GM23338 (cell line): ENCODE measurements around the gene PFKFB2. TPM values are rescaled to one million over a fixed set of nuclear protein-coding genes. Genes with fewer than 3 reads are reported as not detected.

Source experiments
- ATAC-seq: fragments of 200-7000 bp; cut with Tn5 transposase; 3 replicates; pipeline ENCODE4 v1.9.1; 2020
- DNase-seq: peaks from one replicate; pipeline ENCODE4 v3.0.0-alpha.2; 2015; ENCODE audit warnings: low spot score
- H2AFZ ChIP-seq: fragments of 200-600 bp; sonication (generic); 2 replicates; pipeline ENCODE4 v1.8.0; 2016; ENCODE audit warnings: antibody characterized with exemption, mild to moderate bottlenecking, moderate library complexity
- H3F3A ChIP-seq: fragments of 200-600 bp; sonication (generic); replicated peaks from 2 replicates; pipeline ENCODE4 v1.8.0; 2017; ENCODE audit warnings: antibody characterized with exemption, mixed run types, low read depth
- H3K27ac ChIP-seq: fragments of 200-600 bp; sonication (generic); 2 replicates; pipeline ENCODE4 v1.6.1; 2016; ENCODE audit warnings: low read depth
- H3K27me3 ChIP-seq: fragments of 200-600 bp; sonication (generic); 2 replicates; pipeline ENCODE4 v1.8.0; 2016; ENCODE audit warnings: mild to moderate bottlenecking, mixed run types, moderate library complexity; ENCODE audit not compliant: insufficient read depth
- H3K36me3 ChIP-seq: fragments of 200-600 bp; sonication (generic); 2 replicates; pipeline ENCODE4 v1.8.0; 2016; ENCODE audit warnings: mild to moderate bottlenecking; ENCODE audit not compliant: insufficient read depth
- H3K4me1 ChIP-seq: fragments of 200-600 bp; sonication (generic); 2 replicates; pipeline ENCODE4 v1.8.0; 2016; ENCODE audit warnings: mild to moderate bottlenecking, moderate library complexity; ENCODE audit not compliant: insufficient read depth
- H3K4me2 ChIP-seq: fragments of 200-600 bp; sonication (generic); 2 replicates; pipeline ENCODE4 v1.7.1; 2017; ENCODE audit warnings: mixed run types
- H3K4me3 ChIP-seq: fragments of 200-600 bp; sonication (generic); 2 replicates; pipeline ENCODE4 v1.6.1; 2016; ENCODE audit warnings: mixed run types
- H3K79me2 ChIP-seq: fragments of 200-600 bp; sonication (generic); replicated peaks from 2 replicates; pipeline ENCODE4 v1.8.0; 2017; ENCODE audit warnings: mild to moderate bottlenecking; ENCODE audit not compliant: insufficient read depth
- H3K9me2 ChIP-seq: fragments of 200-600 bp; sonication (generic); 2 replicates; pipeline ENCODE4 v1.8.0; 2017; ENCODE audit not compliant: insufficient read depth
- H4K20me1 ChIP-seq: fragments of 200-600 bp; sonication (generic); replicated peaks from 2 replicates; pipeline ENCODE4 v1.8.0; 2017; ENCODE audit warnings: mild to moderate bottlenecking; ENCODE audit not compliant: insufficient read depth
- H3K27ac Mint-ChIP-seq: 2 replicates; pipeline ENCODE4 v1.8.0; 2020; ENCODE audit warnings: inconsistent platforms, mild to moderate bottlenecking, moderate library complexity, mixed read lengths
- H3K27me3 Mint-ChIP-seq: 3 replicates; pipeline ENCODE4 v1.8.0; 2022; ENCODE audit warnings: low read depth, mild to moderate bottlenecking, moderate library complexity, mixed read lengths, inconsistent platforms; ENCODE audit not compliant: insufficient read depth, poor library complexity
- H3K36me3 Mint-ChIP-seq: 3 replicates; pipeline ENCODE4 v1.8.0; 2021; ENCODE audit warnings: low read depth, mild to moderate bottlenecking, inconsistent platforms, moderate library complexity, mixed read lengths
- H3K4me1 Mint-ChIP-seq: 3 replicates; pipeline ENCODE4 v1.8.0; 2020; ENCODE audit warnings: mild to moderate bottlenecking, inconsistent platforms, mixed read lengths
- H3K4me3 Mint-ChIP-seq: 3 replicates; pipeline ENCODE4 v1.8.0; 2021; ENCODE audit warnings: moderate library complexity, mild to moderate bottlenecking, inconsistent platforms, mixed read lengths
- H3K9me3 Mint-ChIP-seq: 3 replicates; pipeline ENCODE4 v1.8.0; 2020; ENCODE audit warnings: moderate library complexity, mild to moderate bottlenecking, inconsistent platforms, mixed read lengths
- EZH2 ChIP-seq: fragments of 200-600 bp; sonication (generic); IDR thresholded peaks from one replicate; pipeline ENCODE4 v1.8.0; 2017; ENCODE audit warnings: antibody characterized with exemption, mild to moderate bottlenecking, low read depth; ENCODE audit not compliant: unreplicated experiment
- EZH2phosphoT487 ChIP-seq: fragments of 200-600 bp; sonication (generic); IDR thresholded peaks from one replicate; pipeline ENCODE4 v1.8.1; 2018; ENCODE audit warnings: antibody characterized with exemption; ENCODE audit not compliant: unreplicated experiment
- JUNB ChIP-seq: IDR thresholded peaks from one replicate; pipeline ENCODE4 v1.6.1; 2016; ENCODE audit warnings: antibody characterized with exemption; ENCODE audit not compliant: unreplicated experiment
- NANOG ChIP-seq: IDR thresholded peaks from 2 replicates; pipeline ENCODE4 v1.6.1; 2016; ENCODE audit warnings: antibody characterized with exemption, borderline replicate concordance
- POLR2AphosphoS5 ChIP-seq: IDR thresholded peaks from 2 replicates; pipeline ENCODE4 v1.6.1; 2016; ENCODE audit warnings: antibody characterized with exemption, low read depth
- STAT1 ChIP-seq: IDR thresholded peaks from one replicate; pipeline ENCODE4 v1.6.1; 2016; ENCODE audit warnings: antibody characterized with exemption; ENCODE audit not compliant: unreplicated experiment
- ZNF114 ChIP-seq: fragments of 250-450 bp; sonication (Bioruptor Pico); IDR thresholded peaks from 2 replicates; pipeline ENCODE4 v1.5.0; 2020; ENCODE audit warnings: mild to moderate bottlenecking, moderate library complexity
- polyA plus RNA-seq: library from polyadenylated mRNA; unstranded; fragments of >200 nt; fragmentation: Nextera tagmentation; extraction: Ambion mirVana; gene quantifications from 2 replicates; pipeline ENCODE4 v1.2.1, GENCODE V29; 2016
- total RNA-seq: library from RNA; depleted of rRNA; stranded (reverse); fragments of >200 nt; shearing (Covaris generic); gene quantifications from 2 replicates; pipeline ENCODE4 v1.2.3, GENCODE V29; 2014
- TF ChIP-seq, protein P1 (sequence below), 2 experiments: fragments of 200-600 bp in 1 of 2; sonication (generic) in 1 of 2; conservative IDR thresholded peaks; 2 replicates each; pipeline versions ENCODE4 v1.5.1 to v1.6.1; 2016 to 2017; ENCODE audit warnings: antibody characterized with exemption in 2 of 2, low read depth in 2 of 2, mild to moderate bottlenecking in 2 of 2, moderate library complexity in 1 of 2
- TF ChIP-seq, protein P2 (sequence below): IDR thresholded peaks from one replicate; pipeline ENCODE4 v1.6.1; 2018; ENCODE audit warnings: antibody characterized with exemption; ENCODE audit not compliant: unreplicated experiment

Gene PFKFB2
- total and polyA plus RNA-seq, 2 experiments from 2014 or later, result 4.9 to 14.8 TPM

DNA sequence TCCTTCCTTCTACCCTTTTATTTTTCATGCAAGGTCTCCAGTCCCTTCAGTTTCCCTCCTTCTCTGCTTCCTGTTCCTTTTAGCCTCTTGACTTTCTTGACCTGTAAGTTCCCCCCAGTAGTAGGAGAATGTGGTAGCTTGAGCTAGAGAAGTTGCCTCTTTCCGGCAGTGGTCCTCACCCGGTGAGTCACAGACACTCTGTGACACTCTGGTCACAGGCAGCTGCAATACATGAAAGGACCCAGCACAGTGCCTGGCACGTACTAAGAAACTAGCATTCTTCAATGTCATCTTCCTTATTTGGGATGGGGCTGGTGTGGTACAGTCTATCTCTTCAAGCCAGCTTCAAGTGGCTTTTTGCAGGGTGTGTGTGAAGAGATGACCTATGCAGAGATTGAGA is 16.0 kb downstream of the PFKFB2 start (continued):
- TF ChIP-seq, protein P1, sequence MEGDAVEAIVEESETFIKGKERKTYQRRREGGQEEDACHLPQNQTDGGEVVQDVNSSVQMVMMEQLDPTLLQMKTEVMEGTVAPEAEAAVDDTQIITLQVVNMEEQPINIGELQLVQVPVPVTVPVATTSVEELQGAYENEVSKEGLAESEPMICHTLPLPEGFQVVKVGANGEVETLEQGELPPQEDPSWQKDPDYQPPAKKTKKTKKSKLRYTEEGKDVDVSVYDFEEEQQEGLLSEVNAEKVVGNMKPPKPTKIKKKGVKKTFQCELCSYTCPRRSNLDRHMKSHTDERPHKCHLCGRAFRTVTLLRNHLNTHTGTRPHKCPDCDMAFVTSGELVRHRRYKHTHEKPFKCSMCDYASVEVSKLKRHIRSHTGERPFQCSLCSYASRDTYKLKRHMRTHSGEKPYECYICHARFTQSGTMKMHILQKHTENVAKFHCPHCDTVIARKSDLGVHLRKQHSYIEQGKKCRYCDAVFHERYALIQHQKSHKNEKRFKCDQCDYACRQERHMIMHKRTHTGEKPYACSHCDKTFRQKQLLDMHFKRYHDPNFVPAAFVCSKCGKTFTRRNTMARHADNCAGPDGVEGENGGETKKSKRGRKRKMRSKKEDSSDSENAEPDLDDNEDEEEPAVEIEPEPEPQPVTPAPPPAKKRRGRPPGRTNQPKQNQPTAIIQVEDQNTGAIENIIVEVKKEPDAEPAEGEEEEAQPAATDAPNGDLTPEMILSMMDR (conservative IDR thresholded peaks at IDR 0.05; ENCODE audit: low read depth in 2 of 2), result no peak

DNA sequence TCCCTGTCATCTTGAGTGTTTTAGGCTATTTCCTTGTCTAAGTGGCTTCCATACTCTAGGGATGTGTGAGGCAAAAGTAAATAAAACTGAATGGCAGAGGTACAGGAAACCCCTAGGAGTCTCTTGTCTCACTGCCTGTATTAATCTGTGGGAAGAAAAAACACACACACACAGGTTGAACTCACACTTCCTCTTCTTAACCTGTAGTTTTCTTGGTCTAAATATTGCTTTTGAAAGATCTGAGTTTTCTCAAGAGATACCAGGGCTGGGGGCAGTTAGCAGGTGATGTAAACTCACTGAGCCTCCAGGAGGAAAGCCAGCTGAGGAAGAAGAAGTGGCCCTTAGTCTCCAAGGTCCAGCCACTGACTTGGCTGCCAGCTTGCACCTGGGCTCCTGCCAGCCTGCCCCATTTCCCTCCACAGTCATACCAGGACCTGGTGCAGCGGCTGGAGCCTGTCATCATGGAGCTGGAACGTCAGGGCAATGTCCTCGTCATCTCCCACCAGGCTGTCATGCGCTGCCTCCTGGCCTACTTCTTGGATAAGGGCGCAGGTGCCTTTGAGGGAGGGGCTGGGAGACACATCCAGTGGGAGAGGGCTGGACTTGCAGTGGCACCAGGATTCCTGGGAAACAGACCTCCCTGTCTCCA is 16.9 kb downstream of the PFKFB2 start:
- Mint-ChIP-seq H3K27me3 (no peaks in the 10 kb centered on the region), H3K4me3 (no peak overlapping the region), H3K9me3 (no peaks in the 10 kb centered on the region), H3K27ac (no peak overlapping the region), H3K36me3 (peaks cover 19% of the 10 kb centered on the region), H3K4me1 (no peaks in the 10 kb centered on the region)
- H3K27me3 ChIP-seq, result no peaks in the 10 kb centered on the region
- H4K20me1 ChIP-seq, result peaks cover 3% of the 10 kb centered on the region; the same call in 1 of the 2 replicates
- DNase-seq, result no peak
- H3K4me2 ChIP-seq, result no peak overlapping the region
- H3F3A ChIP-seq, result no peaks in the 10 kb centered on the region
- ATAC-seq, result no peak
- H3K9me2 ChIP-seq, result no peaks in the 10 kb centered on the region
- no peak overlapping the region for H3K4me3 ChIP-seq
- no peak overlapping the region for H2AFZ ChIP-seq
- H3K36me3 ChIP-seq, result peaks cover 4% of the 10 kb centered on the region; the same call in 1 of the 2 replicates
- no peaks in the 10 kb centered on the region for H3K4me1 ChIP-seq
- no peaks in the 10 kb centered on the region for H3K79me2 ChIP-seq
- H3K27ac ChIP-seq, result no peak overlapping the region
- TF ChIP-seq NANOG, result no peak
- TF ChIP-seq POLR2AphosphoS5, result no peak
- no peak for TF ChIP-seq ZNF114 (CRISPR knock-in tag)
- TF ChIP-seq, protein P2, sequence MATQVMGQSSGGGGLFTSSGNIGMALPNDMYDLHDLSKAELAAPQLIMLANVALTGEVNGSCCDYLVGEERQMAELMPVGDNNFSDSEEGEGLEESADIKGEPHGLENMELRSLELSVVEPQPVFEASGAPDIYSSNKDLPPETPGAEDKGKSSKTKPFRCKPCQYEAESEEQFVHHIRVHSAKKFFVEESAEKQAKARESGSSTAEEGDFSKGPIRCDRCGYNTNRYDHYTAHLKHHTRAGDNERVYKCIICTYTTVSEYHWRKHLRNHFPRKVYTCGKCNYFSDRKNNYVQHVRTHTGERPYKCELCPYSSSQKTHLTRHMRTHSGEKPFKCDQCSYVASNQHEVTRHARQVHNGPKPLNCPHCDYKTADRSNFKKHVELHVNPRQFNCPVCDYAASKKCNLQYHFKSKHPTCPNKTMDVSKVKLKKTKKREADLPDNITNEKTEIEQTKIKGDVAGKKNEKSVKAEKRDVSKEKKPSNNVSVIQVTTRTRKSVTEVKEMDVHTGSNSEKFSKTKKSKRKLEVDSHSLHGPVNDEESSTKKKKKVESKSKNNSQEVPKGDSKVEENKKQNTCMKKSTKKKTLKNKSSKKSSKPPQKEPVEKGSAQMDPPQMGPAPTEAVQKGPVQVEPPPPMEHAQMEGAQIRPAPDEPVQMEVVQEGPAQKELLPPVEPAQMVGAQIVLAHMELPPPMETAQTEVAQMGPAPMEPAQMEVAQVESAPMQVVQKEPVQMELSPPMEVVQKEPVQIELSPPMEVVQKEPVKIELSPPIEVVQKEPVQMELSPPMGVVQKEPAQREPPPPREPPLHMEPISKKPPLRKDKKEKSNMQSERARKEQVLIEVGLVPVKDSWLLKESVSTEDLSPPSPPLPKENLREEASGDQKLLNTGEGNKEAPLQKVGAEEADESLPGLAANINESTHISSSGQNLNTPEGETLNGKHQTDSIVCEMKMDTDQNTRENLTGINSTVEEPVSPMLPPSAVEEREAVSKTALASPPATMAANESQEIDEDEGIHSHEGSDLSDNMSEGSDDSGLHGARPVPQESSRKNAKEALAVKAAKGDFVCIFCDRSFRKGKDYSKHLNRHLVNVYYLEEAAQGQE, result no peak
- TF ChIP-seq, protein P1 (conservative IDR thresholded peaks at IDR 0.05; ENCODE audit: low read depth in 2 of 2), result no peak
- TF ChIP-seq STAT1, result no peak
- TF ChIP-seq EZH2phosphoT487, result no peak
- no peak for TF ChIP-seq JUNB
- TF ChIP-seq EZH2, result no peak
